Measurements from ENCODE around the gene BZW2. TPM values are rescaled to one million over a fixed set of nuclear protein-coding genes. Genes with fewer than 3 reads are reported as not detected.

Gene BZW2
- polyA plus RNA-seq, 1 donor (not counting 4 experiments of a cell fraction or from before 2014, with no cell fraction given): 65.7 TPM

GRCh38 chr7:16684935-16685334 is 39.0 kb downstream of the BZW2 start:
- Histone ChIP-seq H3K4me2 (ENCODE audit: control insufficient read depth, extremely low read depth, insufficient read depth, low read depth, low read length) (no peak overlapping the region), H3K36me3 (ENCODE audit: control insufficient read depth in 2 of 2, extremely low read depth in 1 of 2, insufficient read depth in 2 of 2, low read length in 2 of 2) (peaks cover 7 to 29% of the 10 kb centered on the region in 2 experiments), H3K27me3 (ENCODE audit: control insufficient read depth, extremely low read depth, insufficient read depth, low read length) (no peaks in the 10 kb centered on the region), H3K79me2 (ENCODE audit: control insufficient read depth, insufficient read depth, low read length) (no peaks in the 10 kb centered on the region), H3K27ac (ENCODE audit: control insufficient read depth, insufficient read depth, low read length) (no peak overlapping the region), H3K9me1 (ENCODE audit: control insufficient read depth, extremely low read depth, insufficient read depth, low read length) (no peaks in the 10 kb centered on the region), H4K20me1 (ENCODE audit: control insufficient read depth, extremely low read depth, insufficient read depth, low read length) (no peaks in the 10 kb centered on the region), H2AFZ (ENCODE audit: control insufficient read depth, low read length) (no peak overlapping the region), H3K9me3 (ENCODE audit: control insufficient read depth, low read depth, low read length) (no peaks in the 10 kb centered on the region), H3K4me1 (ENCODE audit: control insufficient read depth, extremely low read depth, insufficient read depth, low read length) (no peaks in the 10 kb centered on the region), H3K4me3 (ENCODE audit: control insufficient read depth in 2 of 3, extremely low read depth in 1 of 3, insufficient read depth in 2 of 3, low read depth in 1 of 3, low read length in 3 of 3) (no peak overlapping the region), H3K9ac (ENCODE audit: control insufficient read depth, extremely low read depth, insufficient read depth, low read length) (no peak overlapping the region)
- DNase-seq (ENCODE audit: low read depth, low spot score) (no peak), FAIRE-seq (no peak)
- dilution Hi-C loops (cut with MboI; ENCODE audit: extremely low pct_ligation_motif_present, low sequenced_read_pairs): no loop called here
- TF ChIP-seq CTCF (optimal IDR thresholded peaks at IDR 0.05 in 1 of 3, IDR thresholded peaks at IDR 0.05 in 1 of 3, conservative IDR thresholded peaks at IDR 0.05 in 1 of 3; ENCODE audit: extremely low read depth in 1 of 3, insufficient read depth in 2 of 3, low read length in 3 of 3): no peak
- no peak for TF ChIP-seq EZH2 (IDR thresholded peaks at IDR 0.05; ENCODE audit: low read length)

- no peak for FAIRE-seq
- dilution Hi-C loops (cut with MboI; ENCODE audit: extremely low pct_ligation_motif_present, low sequenced_read_pairs): no loop called here
- Histone ChIP-seq H3K4me2 (ENCODE audit: control insufficient read depth, extremely low read depth, insufficient read depth, low read depth, low read length) (no peak overlapping the region), H3K9me1 (ENCODE audit: control insufficient read depth, extremely low read depth, insufficient read depth, low read length) (no peaks in the 10 kb centered on the region), H3K4me3 (ENCODE audit: control insufficient read depth in 2 of 3, extremely low read depth in 1 of 3, insufficient read depth in 2 of 3, low read depth in 1 of 3, low read length in 3 of 3) (no peak overlapping the region), H4K20me1 (ENCODE audit: control insufficient read depth, extremely low read depth, insufficient read depth, low read length) (no peaks in the 10 kb centered on the region), H3K36me3 (ENCODE audit: control insufficient read depth in 2 of 2, extremely low read depth in 1 of 2, insufficient read depth in 2 of 2, low read length in 2 of 2) (peaks cover 7 to 29% of the 10 kb centered on the region in 2 experiments), H2AFZ (ENCODE audit: control insufficient read depth, low read length) (no peak overlapping the region), H3K4me1 (ENCODE audit: control insufficient read depth, extremely low read depth, insufficient read depth, low read length) (no peaks in the 10 kb centered on the region), H3K27ac (ENCODE audit: control insufficient read depth, insufficient read depth, low read length) (no peak overlapping the region), H3K9ac (ENCODE audit: control insufficient read depth, extremely low read depth, insufficient read depth, low read length) (no peak overlapping the region), H3K9me3 (ENCODE audit: control insufficient read depth, low read depth, low read length) (no peaks in the 10 kb centered on the region), H3K79me2 (ENCODE audit: control insufficient read depth, insufficient read depth, low read length) (no peaks in the 10 kb centered on the region), H3K27me3 (ENCODE audit: control insufficient read depth, extremely low read depth, insufficient read depth, low read length) (no peaks in the 10 kb centered on the region)
- TF ChIP-seq EZH2 (IDR thresholded peaks at IDR 0.05; ENCODE audit: low read length): no peak
- TF ChIP-seq CTCF (optimal IDR thresholded peaks at IDR 0.05 in 1 of 3, IDR thresholded peaks at IDR 0.05 in 1 of 3, conservative IDR thresholded peaks at IDR 0.05 in 1 of 3; ENCODE audit: extremely low read depth in 1 of 3, insufficient read depth in 2 of 3, low read length in 3 of 3): no peak
- no peak for DNase-seq (ENCODE audit: low read depth, low spot score)
Measured at GRCh38 chr7:16685535-16685934, 39.6 kb downstream of the BZW2 start.
